ENCODE results near the gene ZBTB21.

Gene ZBTB21

DNA sequence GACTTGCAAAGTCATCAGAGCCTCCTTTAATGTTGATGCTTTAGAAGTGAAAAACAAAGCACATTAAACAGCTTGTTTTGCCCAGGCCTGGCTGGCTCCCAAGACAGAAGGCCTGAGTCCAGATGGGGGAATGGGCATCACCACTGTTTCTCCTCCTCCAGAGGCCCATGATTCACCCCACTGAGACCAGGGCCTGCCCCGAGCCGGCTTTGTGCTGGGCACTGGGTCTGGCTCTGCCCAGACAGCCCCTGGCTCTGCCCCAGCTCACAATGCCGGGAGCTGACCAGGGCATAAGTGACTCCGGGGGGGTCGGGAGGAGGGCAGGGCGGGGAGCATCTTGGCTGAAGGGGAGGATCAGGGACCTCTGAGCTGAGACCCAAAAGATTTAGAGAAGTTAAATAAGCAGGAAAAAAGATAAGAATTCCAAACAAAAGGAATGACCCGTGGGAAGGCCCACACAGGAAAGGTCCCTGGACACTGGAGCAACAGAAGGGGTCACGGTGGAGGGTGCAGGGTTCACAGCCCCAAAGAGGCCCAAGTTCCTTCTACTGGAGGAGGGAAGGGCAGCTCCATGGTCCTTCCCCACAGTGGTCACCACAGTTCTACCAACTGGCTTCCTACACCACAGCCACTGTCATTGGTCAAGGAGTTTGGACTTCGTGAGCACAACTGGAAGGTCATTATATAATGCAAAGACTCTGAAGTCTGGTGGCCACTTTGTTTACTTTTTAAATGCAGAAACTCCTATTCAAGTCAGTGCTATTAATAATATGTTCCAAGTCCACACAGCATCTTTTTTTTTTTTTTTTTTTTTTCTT, 61.9 kb downstream of the ZBTB21 start:
- in situ Hi-C loops (cut with HindIII; ENCODE audit: low pct_unique_long_range_greater_than_20kb, low sequenced_read_pairs) = no loop called here
- no peak for TF ChIP-seq JUND (IDR thresholded peaks at IDR 0.05; ENCODE audit: low read depth)
- DNase-seq (ENCODE audit: low read depth in 1 of 2, low spot score in 1 of 2) = no peak

DNA sequence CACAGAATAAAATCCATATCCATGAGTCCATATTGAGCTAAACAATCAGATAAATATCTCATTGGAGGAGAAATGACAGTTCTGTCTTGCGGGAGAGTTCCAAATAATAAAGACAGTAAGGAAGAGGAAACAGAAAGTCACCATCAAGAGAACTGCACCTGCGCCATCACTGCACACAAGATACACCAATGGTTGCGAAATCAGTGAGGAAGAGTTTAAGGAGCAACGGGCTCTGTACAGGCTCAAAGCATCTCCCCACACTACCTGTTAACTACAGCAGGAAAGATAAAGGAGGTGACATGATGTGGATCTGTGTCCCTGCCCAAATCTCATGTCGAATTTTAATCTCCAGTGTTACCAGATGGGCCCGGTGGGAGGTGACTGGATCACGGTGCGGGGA, 64.2 kb downstream of the ZBTB21 start:
- in situ Hi-C loops (cut with HindIII; ENCODE audit: low pct_unique_long_range_greater_than_20kb, low sequenced_read_pairs) = no loop called here

DNA sequence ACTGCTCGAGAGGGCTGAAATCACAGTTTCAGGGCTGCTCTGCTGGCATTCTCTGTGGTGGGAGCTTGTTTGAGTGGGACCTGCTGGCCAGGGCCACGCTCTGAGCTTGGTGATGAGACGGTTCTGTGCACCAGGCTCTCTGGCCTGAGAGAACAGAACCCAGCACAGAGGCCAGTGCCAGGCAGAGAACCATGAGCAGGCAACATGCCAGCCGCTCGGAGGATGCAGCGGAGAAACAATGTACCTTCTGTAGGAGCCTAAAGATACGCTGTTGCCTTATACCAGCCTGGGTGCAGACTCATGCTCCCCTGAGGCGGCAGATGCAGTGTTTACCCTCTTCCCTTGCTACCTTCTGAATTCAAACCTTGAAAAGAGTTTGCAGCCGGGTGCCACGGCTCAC, 66.3 kb downstream of the ZBTB21 start:
- in situ Hi-C loops (cut with HindIII; ENCODE audit: low pct_unique_long_range_greater_than_20kb, low sequenced_read_pairs) = no loop called here
- DNase-seq (ENCODE audit: low read depth in 1 of 2, low spot score in 1 of 2) = no peak
- no peak for TF ChIP-seq JUND (IDR thresholded peaks at IDR 0.05; ENCODE audit: low read depth)

More for the DNA sequence above, 64.2 kb downstream of the ZBTB21 start:
- DNase-seq (ENCODE audit: low read depth in 1 of 2, low spot score in 1 of 2) = no peak
- TF ChIP-seq JUND (IDR thresholded peaks at IDR 0.05; ENCODE audit: low read depth) = no peak

DNA sequence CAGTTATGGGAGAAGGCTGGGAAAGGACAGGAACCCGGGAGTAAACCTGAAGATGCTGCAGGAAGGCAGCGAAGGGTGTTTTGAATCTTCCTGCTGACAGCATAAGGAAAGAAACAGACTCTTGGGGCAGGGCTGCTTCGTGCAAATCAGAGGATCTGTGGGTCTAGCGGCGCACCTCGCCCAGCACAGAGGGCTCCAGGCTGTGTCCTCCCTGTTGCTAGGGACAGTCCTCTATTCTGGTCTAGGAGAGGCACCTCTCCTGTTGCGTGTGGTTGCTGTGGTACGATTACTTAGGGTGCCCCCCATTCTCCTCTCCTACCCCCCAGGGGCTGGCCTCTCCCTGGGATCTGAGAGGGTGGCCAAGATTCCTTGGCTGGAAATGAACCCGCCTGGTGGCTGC, 67.7 kb downstream of the ZBTB21 start:
- no peak for TF ChIP-seq JUND (IDR thresholded peaks at IDR 0.05; ENCODE audit: low read depth)
- in situ Hi-C loops (cut with HindIII; ENCODE audit: low pct_unique_long_range_greater_than_20kb, low sequenced_read_pairs) = no loop called here
- no peak for DNase-seq (ENCODE audit: low read depth in 1 of 2, low spot score in 1 of 2)

DNA sequence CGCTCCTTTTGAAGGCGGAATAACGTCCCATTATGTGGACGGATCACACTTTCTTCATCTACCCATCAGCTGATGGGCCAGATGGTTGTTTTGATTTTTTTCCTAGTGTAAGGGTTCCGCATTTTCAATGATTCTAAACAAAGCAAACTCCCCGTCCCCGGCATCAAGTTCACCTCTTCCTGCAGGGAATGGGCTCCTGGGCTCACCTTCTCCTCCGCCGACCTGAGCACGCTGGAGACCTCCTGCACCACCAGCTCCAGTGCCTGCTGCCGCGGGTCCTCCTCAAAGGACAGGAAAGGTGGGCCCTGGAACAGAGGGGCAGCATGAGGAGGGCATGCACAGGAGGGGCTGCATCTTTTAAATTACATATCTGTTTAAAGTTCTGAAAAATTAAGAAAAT, 68.2 kb downstream of the ZBTB21 start:
- in situ Hi-C loops (cut with HindIII; ENCODE audit: low pct_unique_long_range_greater_than_20kb, low sequenced_read_pairs) = no loop called here
- DNase-seq (ENCODE audit: low read depth in 1 of 2, low spot score in 1 of 2) = no peak
- TF ChIP-seq JUND (IDR thresholded peaks at IDR 0.05; ENCODE audit: low read depth) = no peak

DNA sequence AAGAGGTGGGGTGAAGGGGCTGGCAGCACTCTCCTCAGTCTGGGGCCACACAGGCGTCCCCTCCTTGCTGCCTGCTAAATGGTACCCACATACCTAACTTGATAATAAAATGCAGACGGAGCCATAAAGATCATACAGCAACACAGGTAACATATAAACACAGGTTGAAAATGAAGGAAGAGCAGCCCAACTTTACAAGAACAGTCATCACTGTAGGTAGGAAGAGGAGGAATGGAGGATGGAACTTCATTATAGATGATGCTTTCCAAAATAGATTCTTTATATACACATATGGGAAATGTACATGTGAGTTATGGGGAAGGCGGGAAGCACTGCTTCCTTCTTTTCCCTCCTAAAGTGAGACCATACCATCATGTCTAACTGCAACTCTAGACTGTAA, 69.7 kb downstream of the ZBTB21 start:
- in situ Hi-C loops (cut with HindIII; ENCODE audit: low pct_unique_long_range_greater_than_20kb, low sequenced_read_pairs) = no loop called here
- TF ChIP-seq JUND (IDR thresholded peaks at IDR 0.05; ENCODE audit: low read depth) = no peak
- no peak for DNase-seq (ENCODE audit: low read depth in 1 of 2, low spot score in 1 of 2)

DNA sequence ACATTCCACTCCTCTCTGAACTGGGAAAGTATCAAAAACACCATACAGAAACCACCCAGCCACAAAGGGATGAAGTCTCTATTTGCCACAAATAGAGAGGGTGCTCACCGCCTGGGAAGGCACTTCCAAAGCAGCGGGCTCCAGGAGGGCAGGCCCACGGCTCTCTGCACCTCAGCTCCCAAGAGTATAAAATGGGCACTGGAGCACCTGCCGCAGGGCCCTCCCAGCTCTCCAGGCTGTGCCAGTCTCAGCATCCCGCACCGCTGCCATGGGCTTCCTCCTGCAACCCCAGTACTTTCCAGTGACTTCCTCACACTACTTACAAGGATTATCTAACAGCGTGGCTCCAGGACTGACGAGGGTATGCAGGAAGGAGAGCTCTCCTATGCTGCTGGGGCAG, 70.8 kb downstream of the ZBTB21 start:
- DNase-seq (ENCODE audit: low read depth in 1 of 2, low spot score in 1 of 2) = no peak
- in situ Hi-C loops (cut with HindIII; ENCODE audit: low pct_unique_long_range_greater_than_20kb, low sequenced_read_pairs) = no loop called here
- TF ChIP-seq JUND (IDR thresholded peaks at IDR 0.05; ENCODE audit: low read depth) = no peak

Measured in T47D (cell line).